Measurements from ENCODE around the gene SCAPER. TPM values are rescaled to one million over a fixed set of nuclear protein-coding genes. Genes with fewer than 3 reads are reported as not detected.
A peak's percentile ranks its signal among the peaks of the same experiment; 100 is the strongest.

SCAPER gene
- total and polyA plus RNA-seq, 11 donors, result 6.7 to 53.9 (median 38.3) TPM

GRCh38 chr15:76930831-76931396 is 25.8 kb upstream of the SCAPER start:
- peak overlapping the region in 11 of 12 donors; percentile 69 to 91 (median 74) for H3K27ac ChIP-seq
- H3K9me3 ChIP-seq, result no peaks in the 10 kb centered on the region
- peaks cover 0 to 19% (median 10%) of the 10 kb centered on the region in 12 donors for H3K4me1 ChIP-seq
- TF ChIP-seq, protein P1, sequence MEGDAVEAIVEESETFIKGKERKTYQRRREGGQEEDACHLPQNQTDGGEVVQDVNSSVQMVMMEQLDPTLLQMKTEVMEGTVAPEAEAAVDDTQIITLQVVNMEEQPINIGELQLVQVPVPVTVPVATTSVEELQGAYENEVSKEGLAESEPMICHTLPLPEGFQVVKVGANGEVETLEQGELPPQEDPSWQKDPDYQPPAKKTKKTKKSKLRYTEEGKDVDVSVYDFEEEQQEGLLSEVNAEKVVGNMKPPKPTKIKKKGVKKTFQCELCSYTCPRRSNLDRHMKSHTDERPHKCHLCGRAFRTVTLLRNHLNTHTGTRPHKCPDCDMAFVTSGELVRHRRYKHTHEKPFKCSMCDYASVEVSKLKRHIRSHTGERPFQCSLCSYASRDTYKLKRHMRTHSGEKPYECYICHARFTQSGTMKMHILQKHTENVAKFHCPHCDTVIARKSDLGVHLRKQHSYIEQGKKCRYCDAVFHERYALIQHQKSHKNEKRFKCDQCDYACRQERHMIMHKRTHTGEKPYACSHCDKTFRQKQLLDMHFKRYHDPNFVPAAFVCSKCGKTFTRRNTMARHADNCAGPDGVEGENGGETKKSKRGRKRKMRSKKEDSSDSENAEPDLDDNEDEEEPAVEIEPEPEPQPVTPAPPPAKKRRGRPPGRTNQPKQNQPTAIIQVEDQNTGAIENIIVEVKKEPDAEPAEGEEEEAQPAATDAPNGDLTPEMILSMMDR (IDR thresholded peaks at IDR 0.05), result no peak
- TF ChIP-seq POLR2A (IDR thresholded peaks at IDR 0.05), result no peak
- DNase-seq (no peak), ATAC-seq (no peak)
- 20 to 26% (median 25%) methylated on average over 7 of the region's 7 CpGs for WGBS, 4 donors
- H3K4me3 ChIP-seq, result peak overlapping the region; percentile 10 to 100 (median 78)
- intact Hi-C loops (cut with DNase I), result loop anchor here in 1 of 10 donors (2.0 kb wide), 1 partner anchor 26 kb away; the partner anchor contains the start of gene SCAPER
- no peaks in the 10 kb centered on the region for H3K27me3 ChIP-seq
- H3K36me3 ChIP-seq, result peaks cover 0 to 32% (median 18%) of the 10 kb centered on the region in 9 donors

GRCh38 chr15:76929011-76929760 is 24.0 kb upstream of the SCAPER start:
- no peak for DNase-seq
- no peak for TF ChIP-seq POLR2A (IDR thresholded peaks at IDR 0.05)
- TF ChIP-seq, protein P1 (IDR thresholded peaks at IDR 0.05), result no peak
- Histone ChIP-seq H3K27ac (no peak overlapping the region), H3K9me3 (no peaks in the 10 kb centered on the region), H3K4me3 (no peak overlapping the region), H3K36me3 (peaks cover 0 to 14% (median 5%) of the 10 kb centered on the region in 9 donors), H3K27me3 (no peaks in the 10 kb centered on the region), H3K4me1 (peaks cover 0 to 19% (median 10%) of the 10 kb centered on the region in 12 donors)
- no peak for ATAC-seq
- intact Hi-C loops (cut with DNase I), result no loop called here

- DNase-seq (no peak), ATAC-seq (no peak)
- no peaks in the 10 kb centered on the region for H3K9me3 ChIP-seq
- H3K27ac ChIP-seq, result no peak overlapping the region
- intact Hi-C loops (cut with DNase I), result no loop called here
- H3K4me3 ChIP-seq, result no peak overlapping the region
- H3K4me1 ChIP-seq, result peaks cover 0 to 18% (median 10%) of the 10 kb centered on the region in 12 donors
- TF ChIP-seq, protein P1 (IDR thresholded peaks at IDR 0.05), result no peak
- no peak for TF ChIP-seq POLR2A (IDR thresholded peaks at IDR 0.05)
- peaks cover 0 to 6% (median 0%) of the 10 kb centered on the region in 9 donors for H3K36me3 ChIP-seq
- no peaks in the 10 kb centered on the region for H3K27me3 ChIP-seq
- 90 to 94% (median 92%) methylated on average over 3 of the region's 3 CpGs for WGBS, 4 donors
These were observed 23.1 kb upstream of the SCAPER start for GRCh38 chr15:76928201-76928600.

GRCh38 chr15:76916369-76916768 is 11.2 kb upstream of the SCAPER start:
- intact Hi-C loops (cut with DNase I), result no loop called here
- Histone ChIP-seq H3K4me3 (no peak overlapping the region), H3K27ac (no peak overlapping the region), H3K9me3 (no peaks in the 10 kb centered on the region), H3K27me3 (peaks cover 0 to 5% (median 0%) of the 10 kb centered on the region in 9 donors), H3K4me1 (no peaks in the 10 kb centered on the region), H3K36me3 (no peaks in the 10 kb centered on the region)
- ATAC-seq (peak in 1 of 4 donors; percentile 36), DNase-seq (no peak)
- no peak for TF ChIP-seq POLR2A (IDR thresholded peaks at IDR 0.05)
- TF ChIP-seq, protein P1 (IDR thresholded peaks at IDR 0.05), result no peak
- whole genome bisulfite sequencing, 4 donors, result 89 to 100% (median 90%) methylated on average over 7 to 13 of the region's 13 CpGs
